Muscle of arm (tissue), 12 donors: ENCODE results near the gene ALG13. TPM values are rescaled to one million over a fixed set of nuclear protein-coding genes. Genes with fewer than 3 reads are reported as not detected.
"Not testable (repeated sequence)": the region's sequence is repeated elsewhere in the genome, so short reads cannot be mapped to it uniquely, and the experiment has no call there.

Experiments
- DNase-seq: peaks from one replicate; pipeline ENCODE4 v3.0.0-alpha.2; 2013
- polyA plus RNA-seq, 12 donors: library from polyadenylated mRNA; unstranded; fragments of 120-200 nt; gene quantifications; one replicate each; pipeline ENCODE4 v1.2.1, GENCODE V29; 2013; ENCODE audit not compliant: insufficient read length in 12 of 12

The ALG13 gene
- polyA plus RNA-seq, 12 donors, result 27.7 to 69.0 (median 37.3) TPM; not detected in 1

DNA sequence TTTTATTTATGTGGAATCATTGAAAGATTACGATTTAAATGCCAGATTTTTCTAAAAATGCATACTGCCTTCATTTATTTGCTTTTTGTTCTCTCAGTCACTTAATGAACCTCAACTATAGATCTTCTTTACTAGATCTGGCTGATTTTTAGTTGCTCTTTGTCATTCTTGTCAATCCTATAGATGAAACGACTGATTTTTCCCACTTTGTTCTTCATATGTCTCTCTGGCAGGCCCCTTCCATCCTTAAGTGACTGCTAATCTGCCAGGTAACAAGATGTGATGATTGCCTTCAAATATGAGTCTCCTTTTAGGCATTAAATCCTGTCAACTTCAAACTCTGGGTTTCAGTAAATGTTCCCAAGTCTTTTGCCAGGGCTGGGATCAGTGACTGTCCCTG is 61.0 kb downstream of the ALG13 start:
- no peak for DNase-seq

DNA sequence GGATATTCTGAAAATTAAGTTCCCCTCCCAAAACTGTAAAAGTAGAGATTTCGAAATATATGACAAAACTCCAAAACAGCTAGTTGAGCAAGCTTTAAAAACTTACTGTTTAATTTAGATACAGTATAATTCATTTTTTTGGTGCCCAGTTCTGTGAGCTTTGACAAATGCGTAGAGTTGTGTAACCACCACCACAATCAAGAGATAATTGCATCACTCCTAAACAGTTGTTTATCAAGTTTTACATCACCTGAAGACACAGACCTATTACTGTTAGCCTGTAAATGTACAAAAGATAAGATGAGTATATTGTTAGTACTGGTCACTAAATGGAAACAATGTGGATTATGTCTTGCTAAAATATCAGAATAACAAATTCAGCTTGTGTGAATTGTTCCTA is 62.3 kb downstream of the ALG13 start:
- no peak for DNase-seq

GRCh38 chrX:111756486-111756885 is 75.5 kb downstream of the ALG13 start:
- DNase-seq, result no peak

- no peak for DNase-seq
Observed at GRCh38 chrX:111759686-111760085, 78.7 kb downstream of the ALG13 start.

- no peak for DNase-seq
Observed at GRCh38 chrX:111761578-111762135, 80.7 kb downstream of the ALG13 start.

DNA sequence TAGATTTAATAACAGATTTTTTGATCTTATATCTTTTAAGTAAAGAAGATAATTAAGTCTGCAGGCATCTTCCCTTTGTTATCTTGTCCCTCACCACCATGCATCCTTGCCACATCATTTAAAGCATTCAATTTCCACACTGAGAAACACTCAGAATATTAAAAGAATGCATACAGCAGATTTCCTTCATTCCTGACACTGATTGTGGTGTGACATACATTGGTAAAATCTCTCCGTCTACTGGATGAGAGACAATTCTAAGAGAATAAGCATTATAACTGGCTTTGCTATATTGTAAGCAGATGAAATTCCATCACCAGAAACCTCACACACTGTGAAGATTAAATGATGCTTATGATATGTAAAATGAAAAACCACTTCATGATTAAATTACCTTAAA is 97.6 kb downstream of the ALG13 start:
- no peak for DNase-seq

DNA sequence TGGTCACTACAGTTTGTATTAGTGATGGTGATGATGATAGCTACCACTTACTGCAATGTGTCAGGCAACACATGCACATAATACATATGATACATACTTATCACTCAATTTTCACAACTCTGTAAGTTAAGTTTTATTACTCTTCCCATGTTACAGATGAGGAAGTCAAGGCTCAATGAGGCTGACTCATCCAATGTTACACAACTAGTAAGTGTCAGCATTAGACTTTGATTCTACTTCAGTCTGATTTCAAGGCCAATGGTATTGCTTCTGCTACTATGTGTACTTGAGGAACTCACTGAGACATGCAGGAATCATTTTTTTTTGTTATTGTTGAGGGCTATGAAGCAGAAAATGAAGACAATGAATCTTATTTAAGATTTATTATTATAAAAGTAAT is 98.6 kb downstream of the ALG13 start:
- DNase-seq, result no peak

DNA sequence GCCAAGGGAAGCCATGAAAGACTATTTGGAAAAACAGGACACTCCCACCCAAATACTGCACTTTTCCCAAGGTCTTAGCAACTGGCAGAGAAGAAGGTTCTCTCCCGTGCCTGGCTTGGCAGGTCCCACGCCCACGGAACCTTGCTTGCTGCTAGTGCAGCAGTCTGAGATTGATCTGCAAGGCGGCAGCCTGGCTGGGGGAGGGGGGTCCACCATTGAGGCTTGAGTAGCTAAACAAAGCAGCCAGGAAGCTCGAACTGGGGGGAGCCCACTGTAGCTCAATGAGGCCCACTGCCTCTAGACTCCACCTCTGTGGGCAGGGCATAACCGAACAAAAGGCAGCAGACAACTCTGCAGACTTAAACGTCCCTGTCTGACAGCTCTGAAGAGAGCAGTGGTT is 103.7 kb downstream of the ALG13 start:
- no peak for DNase-seq

DNA sequence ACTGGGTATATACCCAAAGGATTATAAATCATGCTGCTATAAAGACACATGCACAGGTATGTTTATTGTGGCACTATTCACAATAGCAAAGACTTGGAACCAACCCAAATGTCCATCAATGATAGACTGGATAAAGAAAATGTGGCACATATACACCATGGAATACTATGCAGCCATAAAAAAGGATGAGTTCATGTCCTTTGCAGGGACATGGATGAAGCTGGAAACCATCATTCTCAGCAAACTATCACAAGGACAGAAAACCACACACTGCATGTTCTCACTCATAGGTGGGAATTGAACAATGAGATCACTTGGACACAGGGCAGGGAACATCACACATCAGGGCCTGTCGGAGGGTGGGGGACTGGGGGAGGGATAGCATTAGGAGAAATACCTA is 109.1 kb downstream of the ALG13 start:
- not testable (repeated sequence) for DNase-seq

Other genes starting within 250 kb of the ALG13 start
- 1 to 10 TPM in 4 of 12 donors, under 1 TPM in 6, not detected in 2; 0.29 to 2.3 (median 0.76) TPM for gene SERTM2, start 169.5 kb upstream of the ALG13 start, polyA plus RNA-seq
- under 1 TPM in 9 of 12 donors, not detected in 3; 0.09 to 0.48 (median 0.25) TPM for gene TRPC5OS, start 195.0 kb downstream of the ALG13 start, polyA plus RNA-seq